Heart right ventricle (tissue), 16 donors: ENCODE data around the gene TDRD10. TPM values are rescaled to one million over a fixed set of nuclear protein-coding genes. Genes with fewer than 3 reads are reported as not detected.
A peak's percentile ranks its signal among the peaks of the same experiment; 100 is the strongest.

Experiments
- ATAC-seq, 8 donors: fragments of 200-7000 bp; cut with Tn5 transposase; one replicate each; pipeline ENCODE4 v1.9.1; 2020; ENCODE audit warnings: mild to moderate bottlenecking in 8 of 8, moderate library complexity in 8 of 8, moderate number of reproducible peaks in 1 of 8
- DNase-seq, 2 donors: peaks; one replicate each; pipeline ENCODE4 v3.0.0-alpha.2; 2020
- H3K27ac ChIP-seq, 10 donors: fragments of 200-600 bp; sonication (generic) in 2 of 10; one replicate each; pipeline versions ENCODE4 v1.5.0 to v1.8.0; 2020 to 2022; ENCODE audit warnings: mild to moderate bottlenecking in 3 of 10
- H3K27me3 ChIP-seq, 7 donors: fragments of 200-600 bp; one replicate each; pipeline ENCODE4 v1.8.0; 2021 to 2022; ENCODE audit warnings: mild to moderate bottlenecking in 2 of 7
- H3K36me3 ChIP-seq, 9 donors: fragments of 200-600 bp; sonication (generic) in 1 of 9; one replicate each; pipeline versions ENCODE4 v1.5.0 to v1.8.0; 2020 to 2022; ENCODE audit warnings: mild to moderate bottlenecking in 2 of 9
- H3K4me1 ChIP-seq, 9 donors: fragments of 200-600 bp; sonication (generic) in 1 of 9; one replicate each; pipeline versions ENCODE4 v1.5.0 to v1.8.0; 2020 to 2022; ENCODE audit warnings: mild to moderate bottlenecking in 4 of 9
- H3K4me3 ChIP-seq, 10 donors: fragments of 200-600 bp; sonication (generic) in 2 of 10; one replicate each; pipeline versions ENCODE4 v1.5.0 to v1.8.0; 2020 to 2022; ENCODE audit warnings: mild to moderate bottlenecking in 7 of 10, moderate library complexity in 2 of 10
- H3K9me3 ChIP-seq, 11 donors: fragments of 200-600 bp in 10 of 11; sonication (generic) in 2 of 11; one replicate each; pipeline versions ENCODE4 v1.5.0 to v1.8.0; 2013 to 2022; ENCODE audit warnings: mild to moderate bottlenecking in 2 of 11, control low read depth in 1 of 11, moderate library complexity in 1 of 11
- WGBS, 2 donors: extraction: QIAGEN DNeasy Blood & Tissue Kit; methylation state at CpG; one replicate each; pipeline ENCODE4 v1.1.7; 2013; ENCODE audit warnings: inconsistent platforms in 1 of 2; 5-methylcytosine and 5-hydroxymethylcytosine counted together
- intact Hi-C, 10 donors: fragments of 100-400 bp; cut with DNase I; formaldehyde crosslinking; loops; one replicate each; pipeline versions ENCODE4 v1.11.1 to v1.14.2; 2022
- polyA plus RNA-seq, 2 donors: library from polyadenylated mRNA; stranded (reverse); fragments of 200-250 nt; gene quantifications; one replicate each; pipeline ENCODE4 v1.2.3, GENCODE V29; 2013
- total RNA-seq, 10 donors: library from RNA; stranded (reverse); fragmentation: NEBNext Ultra II Directional in 3 of 10; extraction: Animal tissue kit (Norgen Biotek cat#: 25700) in 3 of 10; gene quantifications; one replicate each; pipeline versions ENCODE4 v1.2.1 to v1.2.4, GENCODE V29; 2021 to 2023
- TF ChIP-seq, protein P1 (sequence below), 9 donors: fragments of 200-600 bp; sonication (generic) in 2 of 9; IDR thresholded peaks; one replicate each; pipeline versions ENCODE4 v1.5.0 to v1.8.0; 2021 to 2022; ENCODE audit warnings: antibody characterized with exemption in 9 of 9, mild to moderate bottlenecking in 5 of 9, moderate library complexity in 1 of 9
- donor health status: Arrhythmogenic right ventricular cardiomyopathy.
- donor health status: ischemic (EF 13 %, LVEDD 7.1; RV severe dilation, severe dysfunction).
- donor health status: healthy with polysubstance abuse.
- donor health status: DM: no; HTN: yes; CAD: no.
- donor health status: DM: no; HTN: no; CAD: no.
- donor health status: ischemic (EF 25% LVEDD 6.9; RV normal size, moderate dysfunction).
- donor health status: ischemic (EF 25% LVEDD 5.7; RV mildly dilated, moderate dysfunction).
- donor health status: healthy.
- donor health status: DM: yes; HTN: yes; CAD: no.
- donor health status: Ischemic cardiomyopathy.
- donor health status: ischemic (EF 35%, LVEDD 5.7; RV mildly dilated, moderate dysfunction).
- donor health status: nonischemic (EF 11% LVEDD 7.7; RV severe dilation, severe dysfunction).
- donor health status: DM: yes; HTN: yes; CAD: no.
- donor health status: PGD.
- donor health status: ischemic (EF 29% LVEDD 5.4; RV normal size, mild dysfunction).
- donor health status: nonischemic (EF 23%, LVEDD 6.1; RV moderate dilation, normal function).

TDRD10 gene
- total and polyA plus RNA-seq, 12 donors: 1.1 to 13.3 (median 2.0) TPM

DNA sequence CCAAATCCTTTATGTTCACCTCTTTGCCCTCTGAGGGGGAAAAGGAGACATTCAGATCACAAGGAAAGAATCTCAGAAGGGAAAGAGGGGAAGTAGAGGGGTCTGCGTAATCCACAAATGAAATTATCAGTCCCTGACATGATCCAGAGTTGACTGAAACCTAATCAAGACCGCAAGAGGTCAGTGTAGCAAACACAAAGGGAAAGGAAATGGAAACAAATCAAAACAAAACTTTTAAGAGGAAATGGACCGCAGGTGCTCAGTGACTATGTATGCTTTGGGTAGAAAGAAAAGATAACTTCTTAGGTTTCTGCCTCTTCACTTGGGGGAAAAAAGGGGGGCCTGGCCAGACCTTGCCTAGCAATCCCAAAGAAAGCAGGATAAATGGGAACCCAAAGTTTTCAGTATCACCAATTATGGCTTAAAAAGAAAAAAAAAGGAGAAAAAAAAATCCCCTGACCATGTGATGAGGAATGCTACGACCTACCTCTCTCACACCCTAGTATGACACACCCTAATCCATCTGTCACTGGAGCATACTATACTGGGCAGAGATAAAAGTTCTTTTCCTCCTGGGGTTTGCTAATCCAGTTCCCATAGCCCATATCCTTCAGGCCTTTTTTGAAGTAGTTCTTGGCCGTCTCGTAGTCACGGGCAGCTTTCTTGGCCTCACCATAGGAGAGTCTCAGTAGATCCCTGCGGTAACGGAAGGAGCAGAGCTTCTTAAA is 82.4 kb downstream of the TDRD10 start:
- H3K4me1 ChIP-seq: peaks cover 0 to 21% (median 8%) of the 10 kb centered on the region in 9 donors
- ATAC-seq: no peak
- no peaks in the 10 kb centered on the region for H3K9me3 ChIP-seq
- TF ChIP-seq, protein P1, sequence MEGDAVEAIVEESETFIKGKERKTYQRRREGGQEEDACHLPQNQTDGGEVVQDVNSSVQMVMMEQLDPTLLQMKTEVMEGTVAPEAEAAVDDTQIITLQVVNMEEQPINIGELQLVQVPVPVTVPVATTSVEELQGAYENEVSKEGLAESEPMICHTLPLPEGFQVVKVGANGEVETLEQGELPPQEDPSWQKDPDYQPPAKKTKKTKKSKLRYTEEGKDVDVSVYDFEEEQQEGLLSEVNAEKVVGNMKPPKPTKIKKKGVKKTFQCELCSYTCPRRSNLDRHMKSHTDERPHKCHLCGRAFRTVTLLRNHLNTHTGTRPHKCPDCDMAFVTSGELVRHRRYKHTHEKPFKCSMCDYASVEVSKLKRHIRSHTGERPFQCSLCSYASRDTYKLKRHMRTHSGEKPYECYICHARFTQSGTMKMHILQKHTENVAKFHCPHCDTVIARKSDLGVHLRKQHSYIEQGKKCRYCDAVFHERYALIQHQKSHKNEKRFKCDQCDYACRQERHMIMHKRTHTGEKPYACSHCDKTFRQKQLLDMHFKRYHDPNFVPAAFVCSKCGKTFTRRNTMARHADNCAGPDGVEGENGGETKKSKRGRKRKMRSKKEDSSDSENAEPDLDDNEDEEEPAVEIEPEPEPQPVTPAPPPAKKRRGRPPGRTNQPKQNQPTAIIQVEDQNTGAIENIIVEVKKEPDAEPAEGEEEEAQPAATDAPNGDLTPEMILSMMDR (IDR thresholded peaks at IDR 0.05): peak in 1 of 9 donors; percentile 22
- peaks cover 9 to 100% (median 92%) of the 10 kb centered on the region in 9 donors for H3K36me3 ChIP-seq
- H3K4me3 ChIP-seq: no peak overlapping the region
- WGBS, 2 donors: 71 to 77% methylated on average over 9 of the region's 9 CpGs
- no peaks in the 10 kb centered on the region for H3K27me3 ChIP-seq
- DNase-seq: no peak
- intact Hi-C loops: no loop called here
- no peak overlapping the region for H3K27ac ChIP-seq

DNA sequence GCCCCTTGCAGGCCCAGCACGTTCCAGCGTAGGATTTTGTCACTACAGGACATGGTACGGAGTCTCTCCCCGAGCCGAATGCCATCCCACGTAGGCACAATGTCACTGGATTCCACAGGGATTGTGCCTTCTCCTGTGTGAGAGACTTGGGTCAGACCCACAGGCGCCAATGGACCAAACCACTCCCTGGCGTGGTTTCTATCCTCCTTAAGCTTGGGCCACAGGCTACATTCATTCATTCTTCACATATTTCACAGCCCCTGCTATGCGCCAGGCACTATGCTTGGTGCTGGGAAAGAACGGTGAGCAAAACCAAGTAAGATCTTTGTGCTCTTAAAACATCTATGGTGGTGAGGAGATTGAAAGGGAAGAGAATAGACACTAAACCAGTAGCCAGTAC is 84.2 kb downstream of the TDRD10 start:
- no peaks in the 10 kb centered on the region for H3K27me3 ChIP-seq
- DNase-seq (no peak), ATAC-seq (no peak)
- H3K27ac ChIP-seq: no peak overlapping the region
- TF ChIP-seq, protein P1 (IDR thresholded peaks at IDR 0.05): no peak
- no peaks in the 10 kb centered on the region for H3K9me3 ChIP-seq
- no peak overlapping the region for H3K4me3 ChIP-seq
- H3K36me3 ChIP-seq: peaks cover 9 to 100% (median 95%) of the 10 kb centered on the region in 9 donors
- peaks cover 0 to 17% (median 8%) of the 10 kb centered on the region in 9 donors for H3K4me1 ChIP-seq
- intact Hi-C loops: no loop called here
- 85 to 88% methylated on average over 10 of the region's 10 CpGs for WGBS, 2 donors

DNA sequence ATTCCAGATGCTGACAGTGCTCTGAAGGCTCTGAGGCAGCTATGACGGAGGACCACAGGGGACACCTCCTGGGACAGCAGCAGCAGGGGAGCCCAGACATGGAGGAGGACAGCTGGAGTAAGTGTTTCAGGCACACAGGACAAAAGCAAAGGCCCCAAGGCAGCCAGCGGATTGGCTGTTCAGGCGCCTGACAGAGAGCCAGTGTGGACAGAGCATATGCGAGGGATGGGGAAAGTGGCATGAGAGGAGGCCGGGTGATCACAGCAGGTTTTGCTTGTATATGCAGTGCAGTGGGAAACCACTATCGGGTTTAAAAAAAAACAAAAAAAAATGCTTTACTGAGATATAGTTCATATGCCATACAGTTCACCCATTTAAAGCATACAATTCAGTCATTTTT is 84.6 kb downstream of the TDRD10 start:
- TF ChIP-seq, protein P1 (IDR thresholded peaks at IDR 0.05): no peak
- 90 to 93% methylated on average over 6 of the region's 6 CpGs for WGBS, 2 donors
- no peaks in the 10 kb centered on the region for H3K9me3 ChIP-seq
- H3K36me3 ChIP-seq: peaks cover 9 to 100% (median 97%) of the 10 kb centered on the region in 9 donors
- H3K27me3 ChIP-seq: no peaks in the 10 kb centered on the region
- H3K27ac ChIP-seq: no peak overlapping the region
- ATAC-seq: no peak
- H3K4me3 ChIP-seq: no peak overlapping the region
- intact Hi-C loops: no loop called here
- peaks cover 0 to 17% (median 8%) of the 10 kb centered on the region in 9 donors for H3K4me1 ChIP-seq
- no peak for DNase-seq

DNA sequence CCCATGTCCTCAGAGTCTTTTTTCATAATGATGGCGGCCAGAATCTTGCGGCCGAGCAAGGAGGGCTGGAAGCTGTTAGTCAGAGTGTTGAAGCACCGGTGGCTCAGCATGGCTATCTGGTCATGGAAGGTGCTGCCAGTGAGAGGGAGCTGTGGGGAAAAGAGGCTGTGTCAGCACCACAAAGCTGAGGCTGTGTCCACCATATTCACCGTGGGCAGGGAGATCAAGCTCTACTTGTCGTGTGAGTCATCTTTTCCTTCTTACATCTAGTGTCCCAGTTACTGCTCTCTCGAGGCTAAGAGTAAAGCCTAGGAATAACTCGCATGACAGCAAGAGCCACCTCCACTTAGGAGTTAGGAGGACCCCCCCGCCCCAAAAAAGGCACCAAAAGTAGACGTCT is 87.8 kb downstream of the TDRD10 start:
- DNase-seq: no peak
- no peak overlapping the region for H3K4me3 ChIP-seq
- TF ChIP-seq, protein P1 (IDR thresholded peaks at IDR 0.05): no peak
- no peak for ATAC-seq
- H3K27ac ChIP-seq: no peak overlapping the region
- H3K4me1 ChIP-seq: no peaks in the 10 kb centered on the region
- 75 to 77% methylated on average over 10 of the region's 10 CpGs for WGBS, 2 donors
- H3K27me3 ChIP-seq: no peaks in the 10 kb centered on the region
- peaks cover 9 to 100% (median 96%) of the 10 kb centered on the region in 9 donors for H3K36me3 ChIP-seq
- intact Hi-C loops: no loop called here
- H3K9me3 ChIP-seq: no peaks in the 10 kb centered on the region
